Measurements from ENCODE around the gene TERT.
A peak's percentile ranks its signal among the peaks of the same experiment; 100 is the strongest.

Gene TERT

GRCh38 chr5:1255081-1255561 lies 39.7 kb downstream of the TERT start:
- DNase-seq = peak; percentile 39

DNA sequence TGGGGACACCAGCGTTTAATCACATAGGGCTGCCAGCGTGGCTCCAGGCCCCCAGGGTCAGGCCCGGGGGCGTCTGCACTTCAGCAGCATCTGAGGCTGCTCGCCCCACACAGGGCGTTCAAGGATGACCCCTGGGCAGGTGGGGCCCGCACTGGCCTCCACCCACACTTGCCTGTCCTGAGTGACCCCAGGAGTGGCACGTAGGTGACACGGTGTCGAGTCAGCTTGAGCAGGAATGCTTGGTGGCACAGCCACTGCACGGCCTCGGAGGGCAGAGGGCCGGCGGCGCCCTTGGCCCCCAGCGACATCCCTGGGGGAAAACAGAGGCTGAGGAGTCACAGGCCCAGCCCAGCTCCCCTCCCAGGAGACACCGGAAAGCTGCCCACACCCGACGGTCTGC lies 40.7 kb downstream of the TERT start:
- no peak for DNase-seq

GRCh38 chr5:1253456-1254105 lies 41.3 kb downstream of the TERT start:
- no peak for DNase-seq

GRCh38 chr5:1252681-1253080 lies 42.2 kb downstream of the TERT start:
- no peak for DNase-seq

DNA sequence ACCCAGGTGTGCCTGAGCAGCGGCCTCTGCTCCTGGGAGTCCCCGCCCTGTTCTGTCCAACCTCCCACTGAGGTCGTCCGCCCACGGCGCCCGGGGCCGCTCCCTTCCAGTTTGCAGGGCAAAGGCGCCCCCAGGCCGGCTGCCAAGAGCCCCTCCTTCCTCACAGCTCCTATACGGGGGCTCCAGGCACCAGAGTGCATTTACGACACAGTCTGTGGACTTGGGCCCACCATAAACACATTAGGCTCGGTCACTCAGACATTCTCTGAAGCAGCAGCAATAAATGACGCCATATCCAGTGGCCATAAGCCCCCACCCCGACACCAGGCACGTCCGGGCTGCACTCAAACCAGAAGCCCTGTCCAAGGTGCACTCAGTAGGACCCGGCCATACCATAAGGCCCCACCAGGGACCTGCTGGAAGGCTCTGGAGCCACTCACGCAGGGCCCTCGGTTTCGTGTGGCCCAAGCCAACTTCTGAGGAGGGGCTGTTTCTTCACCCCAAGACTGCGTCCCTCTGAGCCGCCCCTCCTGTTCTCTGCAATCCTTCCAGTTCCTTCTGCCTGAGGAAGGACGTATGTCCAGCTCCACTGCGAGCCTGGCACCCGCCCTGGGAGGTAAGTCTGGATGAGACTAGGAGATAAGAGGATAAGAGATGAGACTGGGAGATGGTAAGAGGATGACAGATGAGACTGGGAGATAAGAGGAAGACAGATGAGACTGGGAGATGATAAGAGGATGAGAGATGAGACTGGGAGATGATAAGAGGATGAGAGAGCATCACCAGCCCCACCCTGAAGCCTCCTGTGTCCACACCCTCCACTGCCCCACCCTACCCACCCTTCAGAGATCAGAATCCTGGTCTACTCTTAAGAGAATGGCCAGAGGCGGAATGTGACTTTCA lies 42.9 kb downstream of the TERT start:
- no peak for DNase-seq

- no peak for DNase-seq
Measured at GRCh38 chr5:1249366-1250280, 45.2 kb downstream of the TERT start.

GRCh38 chr5:1247811-1248210 lies 47.1 kb downstream of the TERT start:
- no peak for DNase-seq

DNA sequence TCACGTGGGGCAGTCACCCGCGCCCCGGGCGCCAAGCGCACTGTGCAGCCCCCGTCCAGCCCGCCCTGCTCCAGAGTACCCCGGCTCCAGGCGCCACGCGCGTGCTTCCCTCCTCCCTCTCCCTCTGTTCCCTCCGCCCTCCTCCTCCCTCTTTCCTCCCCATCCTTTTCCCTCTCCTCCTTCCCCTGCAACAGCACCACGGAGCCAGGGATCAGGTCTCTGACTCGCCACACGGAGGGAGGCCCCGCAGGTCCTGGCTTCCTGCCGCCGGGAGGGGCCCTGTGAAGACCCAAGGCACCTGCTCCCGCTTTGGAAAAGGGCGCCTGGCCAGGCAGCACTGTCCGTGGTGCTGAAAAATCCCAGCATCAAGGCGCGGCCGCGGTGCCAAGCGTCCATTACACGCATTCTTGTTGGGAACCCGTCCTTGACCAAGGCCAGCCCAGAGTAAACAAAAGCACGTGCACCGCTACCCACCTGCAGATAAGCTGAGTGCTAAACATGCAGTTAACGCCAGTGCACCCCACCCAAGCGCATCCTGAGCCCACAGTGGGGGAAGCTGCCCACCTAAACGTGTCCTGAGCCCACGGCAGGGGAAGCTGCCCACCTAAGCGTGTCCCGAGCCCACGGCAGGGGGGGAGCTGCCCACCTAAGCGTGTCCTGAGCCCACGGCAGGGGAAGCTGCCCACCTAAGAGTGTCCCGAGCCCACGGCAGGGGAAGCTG lies 48.0 kb downstream of the TERT start:
- peak; percentile 14 for DNase-seq

GRCh38 chr5:1245905-1246576 lies 48.8 kb downstream of the TERT start:
- DNase-seq = no peak

DNA sequence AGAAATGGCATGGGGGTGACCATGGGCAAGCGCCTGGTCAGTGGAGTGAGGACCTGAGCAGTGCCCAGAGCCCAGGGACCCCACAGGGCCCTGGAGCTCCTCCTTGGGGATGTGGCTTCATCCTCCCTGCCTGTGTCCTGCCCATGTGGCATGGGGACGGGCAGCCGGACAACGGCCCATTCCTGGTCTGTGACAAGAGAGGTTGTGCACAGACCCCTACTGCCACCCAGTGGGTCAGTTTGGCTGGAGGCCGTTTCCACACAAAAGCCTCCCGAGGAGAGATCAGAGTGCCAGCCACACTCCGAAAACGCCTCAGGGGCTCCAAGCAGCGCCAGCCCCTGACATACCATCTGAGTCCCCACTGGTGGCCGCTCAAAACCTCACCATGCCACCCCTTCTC lies 49.9 kb downstream of the TERT start:
- DNase-seq = no peak

DNA sequence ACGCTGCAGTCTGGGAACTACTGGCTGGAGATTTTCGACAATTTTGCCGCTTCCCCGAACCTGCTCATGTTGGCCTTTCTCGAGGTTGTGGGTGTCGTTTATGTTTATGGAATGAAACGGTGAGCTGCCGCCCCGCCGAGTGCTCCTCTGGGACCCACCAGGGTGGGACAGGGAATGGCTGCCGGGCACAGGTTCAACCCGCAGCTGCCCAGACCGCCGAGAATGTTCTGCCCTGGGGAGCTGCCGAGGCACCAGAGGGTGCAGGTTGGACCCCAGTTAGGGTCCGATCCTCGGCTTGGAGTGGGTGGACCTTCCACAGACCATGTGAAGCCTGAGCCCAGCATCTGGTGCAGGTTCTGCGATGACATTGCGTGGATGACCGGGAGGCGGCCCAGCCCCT lies 50.6 kb downstream of the TERT start:
- no peak for DNase-seq

- DNase-seq = no peak
Measured at GRCh38 chr5:1243487-1244130, 51.3 kb downstream of the TERT start.

GRCh38 chr5:1242733-1243486 lies 52.0 kb downstream of the TERT start:
- DNase-seq = no peak

DNA sequence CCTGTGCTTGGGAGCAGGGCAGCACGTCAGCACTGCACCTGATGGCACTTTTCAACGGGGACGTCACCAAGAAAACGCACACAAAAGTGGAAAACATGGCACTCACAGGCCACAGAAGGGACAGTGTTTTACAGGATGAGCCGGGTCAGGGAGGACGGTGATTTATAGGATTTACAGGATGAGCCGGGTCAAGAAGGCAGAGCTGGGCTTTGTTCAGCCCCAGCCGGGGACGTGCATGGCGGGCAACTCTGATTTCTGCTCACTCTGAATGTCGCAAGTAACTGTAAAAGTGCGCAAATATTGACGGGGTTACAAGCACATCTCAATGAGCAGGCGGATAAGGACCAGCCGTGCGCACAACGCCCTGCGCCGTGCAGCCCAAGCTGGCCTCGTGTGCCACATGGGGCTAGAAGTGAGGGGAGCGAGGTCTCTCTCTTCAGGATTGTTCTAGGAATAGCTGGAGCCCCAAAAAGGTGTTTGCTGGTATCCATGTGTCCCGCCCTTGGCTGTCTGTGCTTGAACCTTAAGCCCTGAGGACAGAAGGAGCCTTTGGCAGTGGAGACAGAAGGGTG lies 53.3 kb downstream of the TERT start:
- DNase-seq = no peak

GRCh38 chr5:1240496-1241260 lies 54.2 kb downstream of the TERT start:
- DNase-seq = no peak

- DNase-seq = no peak
Measured at GRCh38 chr5:1239505-1240251, 55.2 kb downstream of the TERT start.

DNA sequence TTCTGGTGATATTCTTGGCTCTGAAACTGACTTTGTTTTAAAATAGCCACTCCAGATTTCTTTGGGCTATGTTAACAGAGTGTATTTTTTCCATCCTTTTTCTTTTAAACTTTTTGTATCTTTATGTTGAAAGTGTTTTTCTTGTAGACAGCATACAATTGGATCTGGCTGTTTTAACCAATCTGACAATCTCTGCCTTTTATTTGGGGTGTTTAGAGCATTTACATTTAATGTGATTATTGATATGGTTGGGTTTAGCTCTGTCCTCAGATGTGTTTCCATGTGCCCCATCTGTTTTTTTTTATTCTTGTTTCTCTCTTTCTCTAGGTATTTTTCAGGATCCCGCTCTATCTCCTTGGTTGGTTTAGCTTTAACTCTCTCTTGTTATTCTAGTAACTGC lies 59.0 kb downstream of the TERT start:
- DNase-seq = no peak

DNA sequence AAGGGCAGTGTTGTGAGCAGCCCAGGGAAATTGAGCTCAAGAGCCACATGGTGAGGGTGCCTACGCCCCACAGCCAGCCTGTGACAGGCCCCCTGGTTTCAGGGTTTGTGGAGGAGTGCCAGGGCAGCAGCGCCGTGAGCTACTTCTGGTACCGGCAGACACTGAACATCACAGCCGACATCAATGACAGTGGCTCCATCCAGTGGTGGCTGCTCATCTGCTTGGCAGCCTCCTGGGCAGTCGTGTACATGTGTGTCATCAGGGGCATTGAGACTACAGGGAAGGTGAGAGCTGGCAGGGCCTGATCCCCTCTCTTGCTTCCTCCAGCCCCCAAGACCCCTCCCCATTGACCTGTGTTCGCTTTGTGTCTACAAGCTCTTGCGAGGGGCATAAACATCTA lies 59.5 kb downstream of the TERT start:
- DNase-seq = no peak

- no peak for DNase-seq
Measured at GRCh38 chr5:1232780-1233179, 62.1 kb downstream of the TERT start.

Measured in activated gamma-delta T cell treated with Interleukin-2 at 50 U/mL for 16 hours (primary cell).